Activated CD4-positive, CD25-positive, alpha-beta regulatory T cell treated with anti-CD3 and anti-CD28 coated beads, Interleukin-2, amount 50 U/mL, for 24 hours (primary cell): ENCODE results near the gene PSMB11.

ENCODE experiments used
- ATAC-seq, 2 donors: fragments of 150-1000 bp; cut with Tn5 transposase; one replicate each; pipeline ENCODE4 v1.10.0; 2021; ENCODE audit warnings: mild to moderate bottlenecking in 1 of 2, moderate library complexity in 1 of 2

PSMB11 gene

GRCh38 chr14:23044840-23045239 lies 2.8 kb downstream of the PSMB11 start:
- no peak for ATAC-seq

DNA sequence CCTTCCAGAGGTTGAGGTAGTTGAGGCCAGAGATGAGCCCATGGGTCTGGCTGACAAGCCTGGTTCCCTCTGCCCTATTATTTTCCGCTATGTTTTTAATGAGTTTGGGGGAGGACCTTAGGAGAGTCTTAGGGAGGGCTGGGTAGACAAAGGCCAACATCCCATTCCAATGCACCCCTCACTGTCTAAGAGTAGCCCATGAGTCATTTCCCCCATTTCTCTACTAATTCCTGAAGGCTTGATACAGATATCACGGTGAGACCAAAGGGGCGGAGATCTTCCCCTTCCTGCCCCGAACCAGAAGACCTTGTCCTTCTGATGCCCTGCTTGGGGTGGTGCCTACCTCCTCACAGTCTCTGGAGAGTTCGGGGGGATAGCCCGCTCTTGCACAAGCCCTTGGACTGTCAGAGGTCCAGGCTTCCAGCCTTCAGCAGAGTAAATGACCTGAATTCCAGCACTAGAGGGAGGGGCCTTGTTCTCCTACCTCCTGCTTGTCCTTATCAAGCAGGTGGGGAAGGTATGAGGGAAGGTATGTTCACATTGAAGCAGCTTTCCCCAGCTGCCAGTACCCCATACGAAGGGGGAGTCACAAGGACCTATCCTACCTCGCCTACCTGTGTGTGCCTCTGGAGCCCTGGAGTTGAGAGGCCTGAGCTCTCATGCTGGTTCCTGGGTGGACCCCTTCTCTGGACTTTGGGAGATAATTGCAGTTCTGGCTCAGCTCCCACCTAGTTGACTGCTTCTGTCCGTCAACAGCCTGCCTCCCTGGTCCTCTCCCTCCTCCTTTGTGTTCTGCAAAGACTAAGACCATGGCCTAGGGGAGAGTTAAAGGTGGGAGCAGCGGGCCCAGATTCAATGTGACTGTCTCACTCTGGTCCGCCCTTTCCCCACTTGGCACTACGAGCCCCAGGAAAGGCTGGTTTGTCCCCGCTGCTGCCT lies 3.7 kb downstream of the PSMB11 start:
- ATAC-seq = no peak

DNA sequence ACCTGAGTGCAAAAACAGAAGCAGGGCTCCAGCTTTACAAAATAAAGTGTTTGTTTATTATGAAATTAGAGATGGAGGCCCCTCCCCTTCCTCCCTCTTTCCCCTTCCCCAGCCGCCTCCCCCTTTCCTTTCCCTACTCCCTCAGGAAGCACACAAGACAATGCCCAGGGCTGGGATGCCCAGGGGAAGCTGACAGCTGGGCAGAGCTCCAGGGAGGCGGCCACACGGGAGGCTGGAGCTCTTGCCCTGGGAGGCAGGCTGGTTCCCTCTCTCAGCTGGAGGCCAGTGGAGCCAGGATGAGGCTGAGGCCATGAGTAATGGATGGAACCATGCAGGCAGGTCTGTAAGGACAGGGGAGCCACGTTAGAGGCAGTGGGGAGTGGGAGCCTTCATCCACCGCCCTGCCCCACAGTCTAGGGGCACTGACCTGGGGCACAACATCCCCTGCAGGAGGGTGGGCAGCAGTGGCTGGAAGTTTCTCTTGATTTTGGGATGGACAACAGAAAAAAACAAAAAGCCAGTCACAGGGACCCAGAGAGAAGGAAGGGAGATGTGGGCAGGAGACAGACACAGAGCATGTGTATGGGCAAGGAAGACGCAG lies 5.1 kb downstream of the PSMB11 start:
- no peak for ATAC-seq

DNA sequence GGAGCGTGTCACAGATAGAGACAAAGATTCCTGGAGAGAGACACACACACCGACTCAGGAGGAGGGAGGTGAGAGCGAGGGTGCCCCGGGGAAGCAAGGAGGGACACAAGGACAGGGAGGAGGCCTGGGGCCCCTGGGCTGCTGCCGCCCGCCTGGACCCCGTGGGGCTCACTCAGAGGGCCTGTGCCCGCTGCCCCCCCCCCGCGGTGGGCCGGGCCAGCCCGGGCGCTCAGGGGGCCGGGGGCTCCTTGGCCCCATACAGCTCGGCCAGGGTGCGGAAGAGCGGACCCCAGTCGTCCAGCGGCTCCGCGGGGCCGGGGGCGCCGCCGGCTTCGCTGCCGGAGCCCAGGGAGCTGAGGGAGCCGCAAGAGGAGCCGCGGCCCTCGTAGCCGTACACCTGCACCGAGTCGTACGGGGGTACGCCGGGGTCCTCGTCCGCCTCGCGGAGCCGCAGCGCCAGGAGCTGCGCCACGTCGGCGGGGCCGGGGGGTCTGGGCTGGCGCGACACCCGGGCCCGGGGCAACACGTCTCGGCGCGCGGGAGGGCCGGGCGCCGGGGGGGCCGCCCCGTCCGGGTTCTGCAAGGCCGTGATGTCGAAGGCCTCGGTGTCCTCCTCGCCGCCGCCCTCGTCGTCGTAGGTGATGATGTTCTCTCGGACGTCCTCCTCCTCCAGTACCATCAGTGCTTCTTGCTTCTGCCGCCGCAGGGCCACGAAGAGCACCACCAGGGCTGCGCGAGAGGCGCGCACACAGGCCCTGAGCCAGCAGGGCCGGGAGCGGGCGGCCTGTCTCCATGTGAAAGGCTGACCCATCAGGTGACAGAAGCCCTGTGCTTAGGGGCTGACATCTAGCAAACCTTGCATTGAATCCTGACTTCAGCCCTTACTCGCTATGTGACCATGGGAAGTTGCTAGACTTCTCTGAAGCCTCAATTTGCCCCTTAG lies 6.0 kb downstream of the PSMB11 start:
- ATAC-seq = no peak

- no peak for ATAC-seq
These were observed 7.0 kb downstream of the PSMB11 start for GRCh38 chr14:23049011-23049410.

- no peak for ATAC-seq
These were observed 9.4 kb downstream of the PSMB11 start for GRCh38 chr14:23051141-23052057.

- no peak for ATAC-seq
These were observed 10.2 kb downstream of the PSMB11 start for GRCh38 chr14:23052182-23052623.

GRCh38 chr14:23052671-23053070 lies 10.7 kb downstream of the PSMB11 start:
- no peak for ATAC-seq

- ATAC-seq = no peak
These were observed 11.4 kb downstream of the PSMB11 start for GRCh38 chr14:23053426-23053825.

DNA sequence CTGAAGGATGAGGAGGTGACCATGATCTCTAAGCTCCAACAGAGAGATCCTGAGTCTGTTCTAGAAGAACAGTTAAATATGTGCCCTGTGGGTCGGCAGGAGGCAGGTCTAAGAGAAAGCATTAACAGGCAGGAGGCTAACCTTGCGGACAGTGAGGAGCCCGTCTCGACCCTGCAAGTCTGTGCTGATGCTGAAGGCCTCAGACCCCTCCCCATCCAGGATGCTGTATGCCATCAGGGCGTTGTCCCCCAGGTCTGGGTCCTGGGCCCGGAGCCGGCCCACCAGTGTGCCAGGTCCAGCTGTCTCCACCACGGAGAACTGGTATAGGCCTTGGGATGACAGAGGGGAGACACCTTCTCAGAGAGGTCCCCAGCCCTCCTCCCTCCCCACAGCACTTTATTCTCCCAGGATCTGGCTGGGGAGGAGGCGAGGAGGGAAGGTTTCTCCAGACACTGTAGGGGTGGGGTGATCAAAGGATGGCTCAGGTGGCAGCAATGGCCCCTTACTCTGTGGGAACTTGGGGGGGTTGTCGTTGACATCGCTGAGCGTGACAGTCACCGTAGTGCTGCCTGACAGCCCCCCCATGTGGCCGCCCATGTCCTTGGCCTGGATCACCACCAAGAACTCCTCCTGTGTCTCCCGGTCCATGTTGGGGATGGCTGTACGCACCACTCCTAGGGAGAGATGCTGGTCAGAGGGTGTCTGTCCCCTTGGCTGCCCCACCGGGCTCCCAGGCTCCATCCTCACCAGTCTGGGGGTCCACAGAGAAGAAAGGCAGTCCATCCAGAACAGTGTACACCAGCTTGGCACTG lies 12.2 kb downstream of the PSMB11 start:
- ATAC-seq = no peak

- no peak for ATAC-seq
These were observed 13.1 kb downstream of the PSMB11 start for GRCh38 chr14:23055147-23055550.

GRCh38 chr14:23055621-23056144 lies 13.7 kb downstream of the PSMB11 start:
- ATAC-seq = no peak

DNA sequence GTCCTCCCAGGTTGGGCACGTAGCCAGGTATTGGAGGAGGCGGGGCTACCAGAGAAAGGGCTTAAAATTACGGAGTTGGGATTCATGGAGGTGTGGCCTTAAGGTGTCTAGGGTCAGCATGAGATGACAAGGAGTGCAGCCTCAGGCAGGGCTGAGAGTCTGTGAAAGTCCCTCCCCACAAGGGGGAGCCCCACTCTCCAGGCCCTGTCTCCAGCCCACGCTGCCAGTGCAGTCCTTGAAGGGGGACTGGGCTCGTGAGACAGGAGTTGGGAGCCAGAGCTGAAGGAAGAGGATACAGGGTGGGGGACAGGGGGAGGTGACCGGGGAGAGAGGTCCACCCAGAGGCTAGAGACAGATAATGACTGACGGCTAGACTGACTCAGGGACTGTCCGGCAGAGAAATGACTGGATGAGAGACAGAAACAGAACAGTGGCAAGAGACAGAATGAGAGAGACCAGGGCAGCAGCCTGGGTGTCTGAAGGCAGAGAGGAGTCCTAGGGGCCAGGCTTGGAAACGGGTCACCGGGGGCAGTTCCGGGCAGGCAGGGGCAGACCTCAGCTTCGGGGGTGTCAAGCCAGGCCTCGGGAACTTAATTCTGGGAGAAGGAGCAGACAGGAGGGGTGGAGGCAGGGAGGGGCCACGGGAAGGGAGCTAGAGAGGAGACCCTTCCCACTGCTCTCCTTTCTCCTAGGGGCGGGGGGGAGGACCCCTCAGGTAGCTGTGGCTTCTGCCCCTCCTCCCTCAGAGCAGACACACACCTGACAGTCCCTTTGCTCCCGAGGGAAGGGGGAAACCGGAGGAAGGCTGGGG lies 14.3 kb downstream of the PSMB11 start:
- peak; percentile 65 to 73 for ATAC-seq

DNA sequence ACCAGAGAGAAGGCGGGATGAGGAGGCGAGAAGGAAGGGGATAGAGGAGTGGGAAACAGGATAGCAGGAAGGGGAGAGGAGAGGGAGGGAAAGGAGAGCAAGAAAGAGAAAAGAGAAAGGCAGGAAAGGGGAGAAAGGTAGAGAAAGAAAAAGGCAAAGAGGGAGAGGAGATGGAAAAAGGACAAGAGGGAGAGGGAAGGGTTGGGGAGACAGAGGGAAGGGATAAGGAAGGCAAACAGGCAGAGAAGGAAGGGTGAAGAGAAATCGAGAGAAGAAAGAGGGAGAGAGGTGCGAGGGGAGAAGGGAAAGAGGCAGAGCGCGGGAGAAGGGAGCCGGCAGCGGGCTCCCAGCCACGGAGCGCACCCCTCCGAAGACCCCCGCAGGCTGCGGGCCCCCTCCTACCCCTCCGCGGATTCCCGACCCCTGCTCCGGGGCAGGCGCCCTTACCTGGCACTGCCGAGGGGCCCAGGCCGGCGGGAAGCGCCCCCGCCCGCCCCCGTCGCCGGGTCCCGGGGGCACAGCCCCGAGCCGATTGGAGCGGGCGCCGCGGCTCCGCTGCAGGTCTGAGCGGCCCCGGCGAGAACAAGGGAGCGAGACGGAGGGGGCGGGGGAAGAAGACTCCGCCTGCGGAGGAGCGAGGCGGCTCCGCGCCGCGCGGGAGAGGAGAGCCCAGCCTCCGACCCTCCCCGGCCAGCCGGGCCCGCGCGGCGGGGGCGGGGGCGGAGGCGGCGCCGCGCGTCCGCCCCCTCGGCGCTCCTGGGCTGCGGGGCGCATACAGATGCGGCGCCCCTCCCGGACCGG lies 15.1 kb downstream of the PSMB11 start, which contains the start of gene CDH24:
TSS of gene CDH24 (minus strand) at position 565 of the 801 bp plus-strand sequence. CDS start 1,787 bp downstream, outside the sequence.
- peak; percentile 71 to 73 for ATAC-seq

DNA sequence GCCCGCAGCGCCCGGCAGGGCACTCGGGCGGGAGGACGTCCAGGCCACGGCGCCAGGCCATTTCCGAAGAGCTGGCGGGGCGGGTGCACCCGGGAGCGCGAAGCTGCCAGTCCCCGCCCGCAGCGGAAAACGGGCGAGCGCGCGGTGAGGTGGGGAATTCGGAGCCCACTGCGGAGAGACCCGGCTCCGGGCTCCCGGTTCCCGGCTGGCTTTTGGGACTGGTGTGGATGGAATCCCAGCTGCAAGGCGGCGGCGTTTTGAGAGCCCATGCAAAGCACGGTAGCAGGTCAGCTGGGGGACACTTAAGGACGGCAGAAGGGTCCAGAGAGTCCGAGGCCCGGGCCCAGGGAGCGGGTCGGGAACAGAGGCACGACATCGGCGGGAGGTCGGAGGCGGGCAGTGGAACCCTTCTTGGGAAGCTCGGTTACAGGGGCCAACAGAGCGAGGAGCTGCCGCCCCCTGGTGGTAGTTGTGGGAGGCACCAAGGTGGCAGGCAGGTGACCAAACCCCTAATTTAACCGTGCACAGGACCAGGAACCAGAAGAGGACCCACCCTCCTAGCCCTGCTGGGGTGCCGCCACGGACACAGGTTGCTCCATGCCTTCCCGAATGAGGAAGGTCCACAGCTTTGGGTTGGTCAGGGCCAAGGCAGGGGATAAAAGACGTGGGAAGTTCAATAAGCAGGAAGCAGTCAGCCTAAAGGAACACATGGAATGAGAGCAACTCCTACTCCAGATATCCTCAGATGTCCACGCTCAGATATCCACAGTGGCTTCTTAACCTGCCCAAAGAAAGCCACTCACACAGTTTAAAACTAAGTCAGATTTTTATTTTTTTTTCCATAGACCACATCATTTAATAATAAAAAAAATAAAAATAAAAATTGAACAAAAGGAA lies 16.0 kb downstream of the PSMB11 start:
- ATAC-seq = peak; percentile 70 to 78

GRCh38 chr14:23058654-23059504 lies 16.9 kb downstream of the PSMB11 start:
- ATAC-seq = no peak
